HG03571 (cell line): ENCODE results near the gene EYA2.

ENCODE experiments used
- ATAC-seq: cut with Tn5 transposase; IDR thresholded peaks from one replicate; pipeline ENCODE4 v1.9.1; 2021; ENCODE audit not compliant: unreplicated experiment

EYA2 gene

GRCh38 chr20:47216819-47217410 is 322.3 kb downstream of the EYA2 start:
- no peak for ATAC-seq

- ATAC-seq, result no peak
Measured at GRCh38 chr20:47217482-47218446, 323.1 kb downstream of the EYA2 start.

DNA sequence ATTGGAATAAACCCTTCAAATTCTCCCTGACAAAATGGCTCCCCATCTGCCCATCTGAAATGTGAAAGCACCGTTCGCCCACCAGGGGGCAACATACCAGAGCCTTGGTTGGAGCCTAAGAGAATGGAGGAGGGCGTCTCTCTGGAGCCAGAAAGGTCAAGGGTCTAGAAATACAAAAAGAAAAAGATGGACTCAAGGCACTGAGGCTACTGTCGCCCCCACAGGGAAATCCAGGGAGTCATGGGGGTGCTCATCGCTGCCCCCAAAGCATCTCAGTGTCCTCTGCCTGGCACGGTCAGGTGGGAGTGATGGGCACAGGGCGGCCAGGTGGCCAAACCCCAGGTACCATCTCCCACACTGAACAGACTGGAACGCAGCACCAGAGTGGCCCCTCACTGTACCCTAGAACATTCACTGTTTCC is 325.5 kb downstream of the EYA2 start:
- no peak for ATAC-seq

DNA sequence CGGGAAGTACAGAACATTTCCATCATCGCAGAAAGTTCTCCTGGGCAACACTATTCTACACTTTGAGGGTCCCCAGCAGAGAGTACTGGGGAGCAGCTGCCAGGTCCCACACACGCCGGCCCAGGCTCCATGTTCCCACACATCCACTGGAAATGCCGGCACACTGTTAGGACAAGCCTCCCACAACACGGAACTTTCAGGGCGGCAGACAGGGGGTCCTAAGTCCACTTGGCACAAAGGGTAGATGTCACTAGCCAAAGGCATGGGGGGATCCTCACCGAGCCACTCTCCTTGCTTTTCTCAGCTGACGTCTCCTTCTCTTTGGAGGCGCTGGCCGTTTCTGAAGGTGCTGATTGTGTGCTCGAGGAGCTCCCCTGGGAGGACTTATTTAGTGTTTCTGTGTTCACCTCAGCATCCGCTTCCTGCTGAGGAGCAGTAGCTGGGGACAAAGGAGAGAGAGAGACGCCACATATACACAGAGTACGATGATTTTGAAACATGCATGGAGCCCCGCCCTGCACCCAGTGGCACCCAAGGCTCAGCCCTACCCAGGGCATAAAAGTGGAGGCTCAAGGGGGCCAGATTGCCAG is 326.5 kb downstream of the EYA2 start:
- ATAC-seq, result no peak

- no peak for ATAC-seq
Measured at GRCh38 chr20:47222468-47223119, 328.0 kb downstream of the EYA2 start.

GRCh38 chr20:47223896-47224295 is 329.3 kb downstream of the EYA2 start:
- no peak for ATAC-seq

- ATAC-seq, result no peak
Measured at GRCh38 chr20:47224300-47224791, 329.7 kb downstream of the EYA2 start.

DNA sequence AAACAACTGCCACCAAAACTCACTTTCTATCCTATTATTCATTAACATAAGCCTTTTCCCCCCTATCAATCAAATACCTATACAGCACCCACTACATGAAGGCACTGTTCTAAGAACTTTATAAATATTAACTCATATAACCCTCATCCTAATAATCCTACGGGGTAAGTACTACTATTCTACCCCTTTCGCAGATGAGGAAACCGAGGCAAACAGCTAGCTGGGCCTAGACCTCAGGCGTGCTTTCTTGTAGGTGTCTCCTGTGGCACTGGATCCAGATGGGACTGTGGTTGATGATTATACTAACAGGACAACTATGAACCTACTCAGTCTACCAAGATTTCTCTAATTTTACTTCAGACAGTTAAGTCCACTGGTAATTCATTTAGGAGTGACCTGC is 330.2 kb downstream of the EYA2 start:
- ATAC-seq, result no peak

GRCh38 chr20:47225458-47225857 is 330.8 kb downstream of the EYA2 start:
- no peak for ATAC-seq

GRCh38 chr20:47227119-47227518 is 332.5 kb downstream of the EYA2 start:
- ATAC-seq, result no peak

- no peak for ATAC-seq
Measured at GRCh38 chr20:47227576-47227975, 332.9 kb downstream of the EYA2 start.

- no peak for ATAC-seq
Measured at GRCh38 chr20:47228654-47229053, 334.0 kb downstream of the EYA2 start.

DNA sequence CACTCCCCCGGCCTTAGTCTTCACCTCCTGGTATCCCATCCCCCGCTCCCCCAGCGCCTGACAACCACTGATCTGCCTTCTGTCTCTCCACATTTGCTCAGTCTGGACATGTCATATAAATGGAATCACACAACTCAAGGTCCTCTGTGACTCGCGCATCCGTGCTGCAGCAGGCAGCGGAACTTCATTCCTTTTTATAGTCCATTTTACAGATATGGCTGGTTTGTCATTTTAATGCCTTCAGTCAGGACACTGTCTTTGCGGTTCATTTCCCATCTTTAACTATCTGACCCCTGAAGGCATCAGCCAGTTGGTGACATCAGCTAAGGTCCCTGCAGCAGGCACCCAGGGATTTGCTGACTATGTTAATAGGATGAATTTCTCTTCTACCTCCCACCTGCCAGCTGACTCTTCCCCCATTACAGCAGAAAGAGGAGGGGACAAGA is 336.2 kb downstream of the EYA2 start:
- ATAC-seq, result no peak

DNA sequence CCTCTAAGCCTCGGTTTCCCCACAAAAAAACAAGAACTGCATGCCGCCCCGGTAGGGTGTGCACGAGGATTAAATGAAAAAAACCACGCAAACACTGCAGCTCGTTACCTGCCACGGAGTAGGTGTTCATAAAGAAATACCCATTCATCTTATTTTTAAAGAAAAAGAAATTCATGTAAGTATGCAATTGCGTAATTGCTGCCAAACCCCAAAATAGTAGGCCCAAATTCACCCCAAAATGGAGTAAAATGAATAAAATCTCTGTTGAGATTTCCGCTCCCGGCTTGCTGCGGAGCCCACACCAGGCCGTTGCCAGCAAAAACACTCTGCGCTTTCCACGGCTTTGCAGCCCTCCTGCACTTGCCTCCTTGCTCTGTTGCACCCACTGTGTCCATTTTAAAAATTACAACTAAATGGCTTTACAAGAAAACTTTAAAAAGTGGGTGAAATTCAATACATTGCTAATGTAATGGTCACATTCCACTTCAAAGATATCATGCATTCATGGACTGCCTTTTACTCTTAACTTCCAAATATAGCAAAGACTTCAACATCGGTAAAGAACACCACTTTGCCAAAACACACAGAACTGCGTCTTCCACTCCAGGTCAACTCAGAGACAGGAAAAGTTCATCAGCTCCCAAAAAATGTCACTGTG is 336.9 kb downstream of the EYA2 start:
- ATAC-seq, result no peak

- ATAC-seq, result no peak
Measured at GRCh38 chr20:47232518-47232917, 337.9 kb downstream of the EYA2 start.

GRCh38 chr20:47233333-47234188 is 338.9 kb downstream of the EYA2 start:
- no peak for ATAC-seq

DNA sequence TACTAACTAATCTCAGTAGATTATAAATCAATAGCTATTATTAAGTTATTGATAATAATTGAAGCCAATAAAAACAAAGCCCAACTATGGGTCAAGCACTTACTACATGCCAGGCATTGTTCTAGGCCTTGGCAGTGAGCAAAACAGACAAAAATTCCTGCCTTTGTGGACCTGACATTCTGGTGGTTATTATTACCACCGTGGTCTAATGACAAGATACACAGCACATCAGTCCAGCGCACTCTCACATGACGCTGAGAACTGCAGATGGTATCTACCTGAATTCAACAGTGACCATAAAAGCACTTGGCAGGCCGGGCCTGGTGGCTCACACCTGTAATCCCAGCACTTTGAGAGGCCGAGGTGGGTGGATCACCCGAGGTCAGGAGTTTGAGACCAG is 340.5 kb downstream of the EYA2 start:
- no peak for ATAC-seq

DNA sequence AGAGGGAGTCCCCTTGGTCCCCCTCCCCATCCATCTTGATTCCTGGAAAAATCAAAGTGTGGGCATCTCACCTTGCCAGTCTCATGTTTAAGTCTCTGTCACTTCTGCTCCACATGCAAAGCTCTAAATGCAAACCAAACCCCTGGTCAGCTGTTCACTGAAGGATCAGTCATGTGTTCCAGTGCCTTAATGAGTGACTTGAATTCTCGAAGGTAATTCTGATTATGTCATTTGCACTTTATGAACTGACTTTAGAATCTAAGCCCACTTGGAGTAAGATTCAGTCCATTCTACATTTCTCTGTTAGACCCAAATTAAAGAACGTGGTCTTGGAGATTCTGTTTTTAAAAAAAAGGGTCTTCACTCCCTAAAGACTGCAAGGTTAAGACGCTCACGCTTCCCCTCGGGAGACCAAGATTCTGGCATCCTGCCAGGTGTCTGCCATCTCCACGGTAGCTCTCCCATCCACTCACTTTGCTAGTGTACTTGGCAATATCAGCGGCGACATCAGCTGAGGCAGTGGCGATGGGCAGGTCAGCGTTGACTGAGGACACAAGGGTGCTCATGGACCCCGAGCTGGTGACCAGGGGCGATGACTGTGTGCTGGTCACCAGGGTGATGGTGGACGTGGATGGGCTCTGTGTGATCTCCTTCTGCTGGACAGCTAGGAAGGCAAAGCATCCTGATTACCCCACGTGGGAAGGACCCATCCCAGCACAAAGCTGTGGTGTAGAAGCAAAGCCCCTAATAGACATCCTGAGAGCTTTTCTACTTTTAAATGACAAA is 341.4 kb downstream of the EYA2 start:
- no peak for ATAC-seq

DNA sequence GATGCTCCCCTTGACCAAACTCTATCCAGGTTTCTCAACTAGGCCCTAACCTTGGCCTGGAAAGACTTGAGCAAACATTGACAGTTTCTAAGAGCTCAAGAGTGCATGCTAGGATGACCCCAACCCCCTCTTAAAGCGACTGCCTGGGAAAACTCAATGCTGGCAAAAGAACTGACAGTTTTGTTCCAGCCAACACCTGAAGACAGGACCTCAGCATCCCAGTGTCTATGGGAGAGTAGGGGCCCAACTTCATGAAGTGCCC is 341.9 kb downstream of the EYA2 start:
- ATAC-seq, result no peak
